Tracheal epithelial cell (primary cell): ENCODE measurements around the gene ATF7IP. TPM values are rescaled to one million over a fixed set of nuclear protein-coding genes. Genes with fewer than 3 reads are reported as not detected.

ENCODE experiments used
- total RNA-seq: library from RNA; depleted of rRNA; stranded (reverse); fragments of >200 nt; gene quantifications from 2 replicates; pipeline ENCODE4 v1.2.1, GENCODE V29; 2014

The ATF7IP gene
- 16.1 and 22.8 TPM in 2 replicates for total RNA-seq

GRCh38 chr12:14365294-14366208 is at the start of gene ATF7IP:
Gene ATF7IP, plus strand, starts transcription at chr12:14365682. Its CDS starts 58,234 bp downstream, at chr12:14423916.

Other genes with a start within 250 kb of the ATF7IP start
- gene PLBD1, start 202.2 kb downstream of the ATF7IP start, total RNA-seq, result 2.8 and 3.1 TPM in 2 replicates